ENCODE data around the gene EXTL2. TPM values are rescaled to one million over a fixed set of nuclear protein-coding genes. Genes with fewer than 3 reads are reported as not detected.

EXTL2 gene
- total RNA-seq, 1 experiment from 2014 or later = 7.2 TPM

DNA sequence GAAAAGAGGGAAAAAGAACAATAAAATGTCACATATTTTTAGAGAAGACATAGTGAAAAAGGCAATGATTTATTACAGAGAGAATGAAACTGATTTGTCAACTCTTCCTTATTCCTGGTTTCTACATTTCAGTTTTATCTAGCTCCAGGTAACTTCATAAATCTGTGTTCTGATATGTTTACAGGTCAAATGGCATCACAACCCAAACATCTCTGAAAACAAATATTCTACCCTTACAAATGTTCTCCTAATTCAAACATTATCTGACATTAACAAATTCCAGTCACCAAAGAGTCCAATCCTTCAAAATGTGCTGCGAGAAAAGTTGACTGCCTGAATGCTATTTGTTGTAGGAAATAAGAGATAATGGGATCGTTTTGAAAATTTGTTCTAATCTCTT is 20.2 kb downstream of the EXTL2 start:
- TF ChIP-seq, protein P1, sequence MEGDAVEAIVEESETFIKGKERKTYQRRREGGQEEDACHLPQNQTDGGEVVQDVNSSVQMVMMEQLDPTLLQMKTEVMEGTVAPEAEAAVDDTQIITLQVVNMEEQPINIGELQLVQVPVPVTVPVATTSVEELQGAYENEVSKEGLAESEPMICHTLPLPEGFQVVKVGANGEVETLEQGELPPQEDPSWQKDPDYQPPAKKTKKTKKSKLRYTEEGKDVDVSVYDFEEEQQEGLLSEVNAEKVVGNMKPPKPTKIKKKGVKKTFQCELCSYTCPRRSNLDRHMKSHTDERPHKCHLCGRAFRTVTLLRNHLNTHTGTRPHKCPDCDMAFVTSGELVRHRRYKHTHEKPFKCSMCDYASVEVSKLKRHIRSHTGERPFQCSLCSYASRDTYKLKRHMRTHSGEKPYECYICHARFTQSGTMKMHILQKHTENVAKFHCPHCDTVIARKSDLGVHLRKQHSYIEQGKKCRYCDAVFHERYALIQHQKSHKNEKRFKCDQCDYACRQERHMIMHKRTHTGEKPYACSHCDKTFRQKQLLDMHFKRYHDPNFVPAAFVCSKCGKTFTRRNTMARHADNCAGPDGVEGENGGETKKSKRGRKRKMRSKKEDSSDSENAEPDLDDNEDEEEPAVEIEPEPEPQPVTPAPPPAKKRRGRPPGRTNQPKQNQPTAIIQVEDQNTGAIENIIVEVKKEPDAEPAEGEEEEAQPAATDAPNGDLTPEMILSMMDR (IDR thresholded peaks at IDR 0.05; ENCODE audit: insufficient read depth in 1 of 2, low read depth in 1 of 2, low read length in 1 of 2, severe bottlenecking in 1 of 2, unreplicated experiment in 1 of 2) = no peak
- H3K27me3 ChIP-seq (replicated peaks; ENCODE audit: control insufficient read depth, insufficient read depth, low read length) = no peaks in the 10 kb centered on the region
- intact Hi-C loops (cut with micrococcal nuclease; ENCODE audit: unreplicated experiment) = no loop called here
- no peaks in the 10 kb centered on the region for H3K27me3 Mint-ChIP-seq (ENCODE audit: insufficient read depth, unreplicated experiment)
- H3K4me1 Mint-ChIP-seq (ENCODE audit: low read depth, unreplicated experiment) = no peaks in the 10 kb centered on the region
- H3K4me1 ChIP-seq = no peaks in the 10 kb centered on the region
- BruUV-seq (replicated peaks) = no TSS peak
- no peak overlapping the region for H3K4me3 Mint-ChIP-seq (ENCODE audit: unreplicated experiment)
- no peaks in the 10 kb centered on the region for H3K9me3 Mint-ChIP-seq (ENCODE audit: unreplicated experiment)
- H3K9me3 ChIP-seq = no peaks in the 10 kb centered on the region
- no peak overlapping the region for H3K27ac Mint-ChIP-seq (ENCODE audit: unreplicated experiment)
- POLR2A ChIA-PET = no interaction called here
- no peak for DNase-seq
- CTCF ChIA-PET = no interaction called here
- no peak overlapping the region for H3K4me3 ChIP-seq (ENCODE audit: low read depth, low read length)
- H3K36me3 ChIP-seq (ENCODE audit: control insufficient read depth, insufficient read depth, low read length) = no peaks in the 10 kb centered on the region
- no peaks in the 10 kb centered on the region for H3K36me3 Mint-ChIP-seq (ENCODE audit: insufficient read depth, unreplicated experiment)

DNA sequence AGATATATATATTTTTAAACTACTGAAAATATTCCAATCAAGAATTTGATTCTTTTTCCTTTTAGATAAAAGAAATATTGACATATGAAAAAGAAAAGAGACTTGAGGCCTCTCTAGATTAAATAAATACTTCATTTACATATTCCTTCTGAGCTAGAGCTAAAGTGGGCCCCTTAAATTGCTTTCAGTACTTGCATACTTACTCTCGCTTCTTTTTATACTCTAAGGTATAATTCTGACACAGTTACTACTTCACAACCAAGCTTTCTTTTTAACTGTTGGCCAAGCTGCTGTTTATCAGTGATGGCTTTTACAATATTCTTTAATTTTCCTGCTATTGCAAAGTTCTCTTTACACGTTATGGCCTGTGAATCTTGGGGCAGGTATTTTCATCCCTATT is 24.6 kb downstream of the EXTL2 start:
- POLR2A ChIA-PET = no interaction called here
- no peak overlapping the region for H3K27ac Mint-ChIP-seq (ENCODE audit: unreplicated experiment)
- BruUV-seq (replicated peaks) = no TSS peak
- H3K4me1 Mint-ChIP-seq (ENCODE audit: low read depth, unreplicated experiment) = no peaks in the 10 kb centered on the region
- CTCF ChIA-PET = no interaction called here
- DNase-seq = no peak
- no peaks in the 10 kb centered on the region for H3K4me1 ChIP-seq
- H3K36me3 ChIP-seq (ENCODE audit: control insufficient read depth, insufficient read depth, low read length) = no peaks in the 10 kb centered on the region
- intact Hi-C loops (cut with micrococcal nuclease; ENCODE audit: unreplicated experiment) = loop anchor here (2.0 to 10.0 kb wide), 2 partner anchors 325 to 1061 kb away; no protein-coding TSS in a partner anchor
- H3K27me3 Mint-ChIP-seq (ENCODE audit: insufficient read depth, unreplicated experiment) = no peaks in the 10 kb centered on the region
- H3K36me3 Mint-ChIP-seq (ENCODE audit: insufficient read depth, unreplicated experiment) = no peaks in the 10 kb centered on the region
- TF ChIP-seq, protein P1 (IDR thresholded peaks at IDR 0.05; ENCODE audit: insufficient read depth in 1 of 2, low read depth in 1 of 2, low read length in 1 of 2, severe bottlenecking in 1 of 2, unreplicated experiment in 1 of 2) = no peak
- H3K4me3 ChIP-seq (ENCODE audit: low read depth, low read length) = no peak overlapping the region
- no peaks in the 10 kb centered on the region for H3K9me3 Mint-ChIP-seq (ENCODE audit: unreplicated experiment)
- no peak overlapping the region for H3K4me3 Mint-ChIP-seq (ENCODE audit: unreplicated experiment)
- no peaks in the 10 kb centered on the region for H3K27me3 ChIP-seq (replicated peaks; ENCODE audit: control insufficient read depth, insufficient read depth, low read length)
- no peaks in the 10 kb centered on the region for H3K9me3 ChIP-seq

DNA sequence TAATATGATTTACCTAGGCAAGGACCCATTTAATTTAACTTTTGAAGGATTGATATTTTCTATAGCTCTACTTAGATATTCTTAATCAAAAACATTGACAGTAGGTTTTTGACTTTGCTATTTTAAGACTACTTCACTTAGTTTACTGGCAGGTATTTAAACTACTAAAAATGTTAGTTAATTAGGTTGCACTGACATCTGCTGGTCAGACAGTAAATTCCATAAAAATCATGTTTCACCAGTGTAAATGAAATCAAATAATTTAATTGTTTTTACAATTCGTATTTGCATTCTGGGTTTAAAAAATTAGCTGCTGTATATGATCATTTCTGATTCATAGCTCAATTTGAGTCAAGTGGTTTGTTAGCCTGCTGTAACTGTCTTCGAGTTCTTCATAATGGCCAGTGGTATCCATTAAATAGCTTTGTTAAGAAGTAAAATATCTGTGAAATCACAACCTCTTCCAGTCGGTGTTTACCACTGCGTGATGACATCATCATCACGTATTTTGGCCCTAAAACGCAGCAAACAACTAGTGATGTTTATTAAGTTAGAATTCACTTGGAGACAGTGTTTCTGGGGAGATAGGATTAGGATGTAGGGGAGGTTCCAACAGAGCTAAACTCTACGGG is 26.2 kb downstream of the EXTL2 start:
- Mint-ChIP-seq H3K27me3 (ENCODE audit: insufficient read depth, unreplicated experiment) (no peaks in the 10 kb centered on the region), H3K4me1 (ENCODE audit: low read depth, unreplicated experiment) (no peaks in the 10 kb centered on the region), H3K27ac (ENCODE audit: unreplicated experiment) (no peak overlapping the region), H3K36me3 (ENCODE audit: insufficient read depth, unreplicated experiment) (no peaks in the 10 kb centered on the region), H3K4me3 (ENCODE audit: unreplicated experiment) (no peak overlapping the region), H3K9me3 (ENCODE audit: unreplicated experiment) (no peaks in the 10 kb centered on the region)
- H3K4me1 ChIP-seq = no peaks in the 10 kb centered on the region
- H3K27me3 ChIP-seq (replicated peaks; ENCODE audit: control insufficient read depth, insufficient read depth, low read length) = no peaks in the 10 kb centered on the region
- ChIA-PET CTCF (interaction anchor here (0.9 to 1.5 kb wide), 3 partner anchors 119 to 409 kb away, joined by 3 to 6 read pairs (median 5); no protein-coding TSS in a partner anchor), POLR2A (no interaction called here)
- no peaks in the 10 kb centered on the region for H3K36me3 ChIP-seq (ENCODE audit: control insufficient read depth, insufficient read depth, low read length)
- H3K4me3 ChIP-seq (ENCODE audit: low read depth, low read length) = no peak overlapping the region
- no peak for DNase-seq
- TF ChIP-seq, protein P1 (IDR thresholded peaks at IDR 0.05; ENCODE audit: insufficient read depth in 1 of 2, low read depth in 1 of 2, low read length in 1 of 2, severe bottlenecking in 1 of 2, unreplicated experiment in 1 of 2) = peak; percentile 31 to 36
- H3K9me3 ChIP-seq = no peaks in the 10 kb centered on the region
- intact Hi-C loops (cut with micrococcal nuclease; ENCODE audit: unreplicated experiment) = loop anchor here (1.0 to 10.0 kb wide), 5 partner anchors 33 to 1060 kb away; no protein-coding TSS in a partner anchor
- BruUV-seq (replicated peaks) = no TSS peak
